Activated CD8-positive, alpha-beta T cell treated with anti-CD3 and anti-CD28 coated beads for 36 hours (primary cell): ENCODE measurements around the gene CHRNB4. TPM values are rescaled to one million over a fixed set of nuclear protein-coding genes. Genes with fewer than 3 reads are reported as not detected.

Source experiments
- ATAC-seq: fragments of 200-7000 bp; cut with Tn5 transposase; one replicate; pipeline ENCODE4 v1.10.0; 2021; ENCODE audit warnings: mild to moderate bottlenecking, moderate library complexity
- CTCF ChIA-PET: fragments of 350-600 bp; sonication (Branson Sonifier 250); formaldehyde crosslinking; loops from one replicate; lab custom pipeline; 2021; ENCODE audit warnings: antibody characterized with exemption; lab: Charles Lee
- POLR2A ChIA-PET: fragments of 350-600 bp; sonication (Branson Sonifier 250); formaldehyde crosslinking; loops from one replicate; lab custom pipeline; 2021; ENCODE audit warnings: antibody characterized with exemption; lab: Charles Lee
- DNase-seq: peaks from one replicate; pipeline ENCODE4 v3.0.0-alpha.2; 2020
- H3K27ac Mint-ChIP-seq: one replicate; pipeline ENCODE4 v1.8.0; 2021; ENCODE audit warnings: mild to moderate bottlenecking, mixed read lengths
- H3K27me3 Mint-ChIP-seq: one replicate; pipeline ENCODE4 v1.8.0; 2021; ENCODE audit warnings: mixed read lengths
- H3K36me3 Mint-ChIP-seq: one replicate; pipeline ENCODE4 v1.8.0; 2021; ENCODE audit warnings: low read depth, mixed read lengths
- H3K4me1 Mint-ChIP-seq: one replicate; pipeline ENCODE4 v1.8.0; 2021; ENCODE audit warnings: low read depth, mixed read lengths
- H3K4me3 Mint-ChIP-seq: one replicate; pipeline ENCODE4 v1.8.0; 2021; ENCODE audit warnings: mild to moderate bottlenecking, moderate library complexity, mixed read lengths
- H3K9me3 Mint-ChIP-seq: one replicate; pipeline ENCODE4 v1.8.0; 2021; ENCODE audit warnings: mixed read lengths
- intact Hi-C: fragments of 100-400 bp; cut with micrococcal nuclease; formaldehyde crosslinking; loops from one replicate; pipeline ENCODE4 v1.10.0; 2022
- total RNA-seq, 2 experiments: library from RNA; stranded (reverse); gene quantifications; one replicate each; pipeline ENCODE4 v1.2.3, GENCODE V29; 2021
- TF ChIP-seq, protein P1 (sequence below): fragments of 200-600 bp; IDR thresholded peaks from one replicate; pipeline ENCODE4 v1.8.0; 2022; ENCODE audit warnings: antibody characterized with exemption, mild to moderate bottlenecking

The CHRNB4 gene
- total RNA-seq, 2 experiments from 2014 or later: not detected

DNA sequence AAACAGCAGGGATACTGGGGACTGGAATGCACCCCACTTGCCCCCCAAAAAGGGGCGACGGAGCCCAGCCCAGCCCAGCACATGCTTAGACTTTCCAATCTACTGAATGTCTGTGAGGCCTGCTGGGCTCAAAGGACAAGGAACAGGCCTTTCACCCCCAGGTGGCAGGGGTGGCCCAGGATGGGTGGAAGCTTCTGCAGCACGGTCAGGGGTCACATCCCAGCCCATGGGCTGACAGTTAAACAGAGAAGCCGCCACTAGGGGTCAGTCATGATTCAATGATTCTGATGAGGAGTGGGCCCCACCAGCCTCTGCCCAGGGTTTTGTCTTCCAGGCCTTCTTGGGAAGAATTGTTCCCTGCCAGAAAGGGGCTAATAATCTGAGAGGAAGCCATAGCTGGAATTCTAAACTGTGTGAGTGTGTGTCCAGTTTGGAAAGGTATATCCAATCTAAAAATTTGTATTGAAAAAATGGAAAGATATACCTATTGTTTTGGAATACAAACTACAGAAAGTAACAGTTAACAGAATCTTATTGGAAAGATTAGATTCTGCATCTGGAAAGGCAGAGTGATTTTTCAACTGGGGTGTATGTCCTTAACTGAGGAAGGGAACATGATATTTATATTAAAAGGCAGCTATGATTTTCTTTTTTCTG lies 2.2 kb downstream of the CHRNB4 start:
- Mint-ChIP-seq H3K27me3 (no peaks in the 10 kb centered on the region), H3K27ac (no peak overlapping the region), H3K4me3 (no peak overlapping the region), H3K36me3 (no peaks in the 10 kb centered on the region), H3K9me3 (no peaks in the 10 kb centered on the region), H3K4me1 (peaks cover 9% of the 10 kb centered on the region)
- peak; percentile 66 for ATAC-seq
- POLR2A ChIA-PET: interaction anchor here (0.6 to 1.0 kb wide), 2 partner anchors 11 to 25 kb away, joined by 3 read pairs; no protein-coding TSS in a partner anchor
- TF ChIP-seq, protein P1, sequence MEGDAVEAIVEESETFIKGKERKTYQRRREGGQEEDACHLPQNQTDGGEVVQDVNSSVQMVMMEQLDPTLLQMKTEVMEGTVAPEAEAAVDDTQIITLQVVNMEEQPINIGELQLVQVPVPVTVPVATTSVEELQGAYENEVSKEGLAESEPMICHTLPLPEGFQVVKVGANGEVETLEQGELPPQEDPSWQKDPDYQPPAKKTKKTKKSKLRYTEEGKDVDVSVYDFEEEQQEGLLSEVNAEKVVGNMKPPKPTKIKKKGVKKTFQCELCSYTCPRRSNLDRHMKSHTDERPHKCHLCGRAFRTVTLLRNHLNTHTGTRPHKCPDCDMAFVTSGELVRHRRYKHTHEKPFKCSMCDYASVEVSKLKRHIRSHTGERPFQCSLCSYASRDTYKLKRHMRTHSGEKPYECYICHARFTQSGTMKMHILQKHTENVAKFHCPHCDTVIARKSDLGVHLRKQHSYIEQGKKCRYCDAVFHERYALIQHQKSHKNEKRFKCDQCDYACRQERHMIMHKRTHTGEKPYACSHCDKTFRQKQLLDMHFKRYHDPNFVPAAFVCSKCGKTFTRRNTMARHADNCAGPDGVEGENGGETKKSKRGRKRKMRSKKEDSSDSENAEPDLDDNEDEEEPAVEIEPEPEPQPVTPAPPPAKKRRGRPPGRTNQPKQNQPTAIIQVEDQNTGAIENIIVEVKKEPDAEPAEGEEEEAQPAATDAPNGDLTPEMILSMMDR: peak; percentile 72
- peak; percentile 76 for DNase-seq
- intact Hi-C loops: loop anchor here (5.0 kb wide), 1 partner anchor 69 kb away; no protein-coding TSS in a partner anchor
- CTCF ChIA-PET: interaction anchor here (0.9 to 5.0 kb wide), 15 partner anchors 11 to 118 kb away, joined by 3 to 61 read pairs (median 4); no protein-coding TSS in a partner anchor

DNA sequence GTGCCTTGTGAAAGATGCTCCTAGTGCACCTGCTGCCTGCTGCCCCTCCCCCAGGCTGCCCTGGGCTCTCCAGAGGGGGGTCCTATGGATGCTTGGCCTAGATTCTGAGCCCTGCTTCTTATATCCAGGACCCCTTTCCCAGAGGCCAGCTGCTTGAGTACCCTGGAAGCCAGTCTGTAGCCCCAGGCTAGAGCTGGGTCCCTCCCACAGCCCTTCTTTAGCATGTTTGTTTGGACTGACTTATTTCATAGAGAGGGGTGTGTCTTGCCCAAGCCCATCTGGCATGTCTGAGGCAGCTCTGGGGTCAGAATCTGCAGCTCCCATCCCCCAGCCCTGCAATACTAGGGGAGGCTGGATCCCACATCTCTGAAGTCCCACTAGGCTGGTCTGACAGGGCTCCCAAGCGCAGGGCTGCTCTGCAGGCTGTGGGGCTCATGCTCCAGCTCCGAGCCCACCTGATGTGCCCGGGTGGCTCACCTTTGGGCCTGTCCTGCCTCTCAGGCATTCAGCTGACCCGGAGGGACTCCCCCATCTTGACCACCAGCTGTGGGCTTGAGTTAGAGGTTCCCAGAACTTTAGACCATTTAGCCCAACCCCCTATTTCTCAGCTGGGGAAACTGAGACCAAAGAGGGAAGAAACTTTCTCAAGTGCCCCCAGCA lies 3.1 kb downstream of the CHRNB4 start:
- no peaks in the 10 kb centered on the region for H3K27me3 Mint-ChIP-seq
- intact Hi-C loops: loop anchor here (5.0 kb wide), 1 partner anchor 69 kb away; no protein-coding TSS in a partner anchor
- ChIA-PET CTCF (interaction anchor here (0.9 to 5.0 kb wide), 9 partner anchors 16 to 119 kb away, joined by 3 to 61 read pairs (median 4); no protein-coding TSS in a partner anchor), POLR2A (interaction anchor here (1.0 kb wide), 1 partner anchor 26 kb away, joined by 3 read pairs; no protein-coding TSS in a partner anchor)
- no peak overlapping the region for H3K27ac Mint-ChIP-seq
- no peak for ATAC-seq
- peaks cover 9% of the 10 kb centered on the region for H3K4me1 Mint-ChIP-seq
- DNase-seq: no peak
- no peaks in the 10 kb centered on the region for H3K36me3 Mint-ChIP-seq
- no peak overlapping the region for H3K4me3 Mint-ChIP-seq
- H3K9me3 Mint-ChIP-seq: peaks cover 4% of the 10 kb centered on the region
- TF ChIP-seq, protein P1: no peak

DNA sequence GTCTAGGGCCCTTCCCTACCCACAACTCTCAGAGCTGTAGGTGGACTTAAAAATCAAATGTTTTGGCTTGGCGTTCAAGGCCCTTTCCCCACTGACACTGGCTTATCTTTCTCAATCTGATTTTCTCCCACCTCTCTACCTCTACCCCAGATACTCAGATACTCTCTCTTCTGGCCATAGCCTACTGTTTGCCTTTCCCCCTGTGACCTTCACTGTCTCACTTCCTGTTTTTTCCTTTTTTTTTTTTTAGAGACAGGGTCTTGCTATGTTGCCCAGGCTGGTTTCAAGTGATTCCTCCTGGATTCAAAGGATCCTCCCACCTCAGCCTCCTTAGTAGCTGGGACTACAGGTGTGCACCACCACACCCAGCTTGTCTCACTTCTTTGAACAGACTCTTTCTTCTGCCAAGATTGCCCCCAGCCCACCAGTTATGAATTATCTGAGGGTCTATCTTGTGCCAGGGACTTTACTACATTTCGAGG lies 4.6 kb downstream of the CHRNB4 start:
- H3K27ac Mint-ChIP-seq: no peak overlapping the region
- peaks cover 4% of the 10 kb centered on the region for H3K9me3 Mint-ChIP-seq
- H3K36me3 Mint-ChIP-seq: no peaks in the 10 kb centered on the region
- H3K27me3 Mint-ChIP-seq: no peaks in the 10 kb centered on the region
- no peak overlapping the region for H3K4me3 Mint-ChIP-seq
- DNase-seq: no peak
- no peak for ATAC-seq
- TF ChIP-seq, protein P1: no peak
- ChIA-PET POLR2A (no interaction called here), CTCF (interaction anchor here (5.0 kb wide), 1 partner anchor 73 kb away, joined by 61 read pairs; no protein-coding TSS in a partner anchor)
- H3K4me1 Mint-ChIP-seq: peaks cover 5% of the 10 kb centered on the region
- intact Hi-C loops: loop anchor here (5.0 kb wide), 1 partner anchor 71 kb away; no protein-coding TSS in a partner anchor

DNA sequence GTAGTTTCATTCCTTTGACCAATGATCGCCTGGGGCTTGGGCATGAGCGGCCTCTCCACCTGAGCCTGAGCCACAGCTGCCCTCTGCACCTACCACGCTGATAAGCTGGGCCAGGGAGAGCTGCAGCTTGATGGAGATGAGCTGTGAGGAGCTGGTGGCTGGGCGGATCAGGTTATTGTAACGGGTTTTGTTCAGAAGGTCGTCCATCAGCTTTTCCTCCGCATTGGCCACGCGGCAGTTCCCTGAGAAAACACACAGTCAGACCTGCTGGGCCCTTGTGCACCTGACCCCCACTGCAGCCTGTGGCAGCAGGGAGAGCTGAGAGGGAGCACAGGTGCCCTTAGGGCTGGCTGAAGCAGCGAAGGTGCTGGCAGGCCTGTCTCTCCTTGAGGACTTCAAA lies 5.7 kb downstream of the CHRNB4 start:
- H3K27me3 Mint-ChIP-seq: no peaks in the 10 kb centered on the region
- no peak overlapping the region for H3K4me3 Mint-ChIP-seq
- H3K4me1 Mint-ChIP-seq: no peaks in the 10 kb centered on the region
- ChIA-PET CTCF (interaction anchor here (0.9 kb wide), 1 partner anchor 17 kb away, joined by 3 read pairs; no protein-coding TSS in a partner anchor), POLR2A (no interaction called here)
- ATAC-seq (no peak), DNase-seq (no peak)
- no peak overlapping the region for H3K27ac Mint-ChIP-seq
- no peaks in the 10 kb centered on the region for H3K36me3 Mint-ChIP-seq
- peaks cover 4% of the 10 kb centered on the region for H3K9me3 Mint-ChIP-seq
- intact Hi-C loops: loop anchor here (5.0 kb wide), 1 partner anchor 72 kb away; no protein-coding TSS in a partner anchor
- TF ChIP-seq, protein P1: no peak
